C4-2B (cell line): ENCODE data around the gene IRAG1.

Experiments used
- CTCF ChIP-seq: fragments of 450-650 bp; conservative IDR thresholded peaks from 2 replicates; pipeline ENCODE4 v1.5.1; 2017; ENCODE audit warnings: mild to moderate bottlenecking
- ZFX ChIP-seq: fragments of 450-650 bp; IDR thresholded peaks from 2 replicates; pipeline ENCODE4 v1.6.1; 2017

GRCh38 chr11:10701982-10702381 lies 8.4 kb upstream of the IRAG1 start:
- TF ChIP-seq CTCF (no peak), ZFX (no peak)
